Measurements from ENCODE around the gene SHQ1. TPM values are rescaled to one million over a fixed set of nuclear protein-coding genes. Genes with fewer than 3 reads are reported as not detected.

SHQ1 gene
- total and polyA plus RNA-seq, 2 experiments from 2014 or later: 18.3 to 28.7 TPM

GRCh38 chr3:72820415-72820814 lies 27.8 kb downstream of the SHQ1 start:
- Histone ChIP-seq H3K4me3 (no peak overlapping the region), H3K9me2 (ENCODE audit: insufficient read depth) (no peaks in the 10 kb centered on the region), H3F3A (replicated peaks; ENCODE audit: low read depth) (no peaks in the 10 kb centered on the region), H3K27me3 (ENCODE audit: insufficient read depth) (no peaks in the 10 kb centered on the region), H3K4me1 (ENCODE audit: insufficient read depth) (no peaks in the 10 kb centered on the region), H3K79me2 (replicated peaks; ENCODE audit: insufficient read depth) (0 out of 2 replicates have a peak, but pooled peaks cover 4% of the 10 kb centered on the region), H3K27ac (ENCODE audit: low read depth) (no peak overlapping the region), H3K4me2 (no peak overlapping the region), H3K36me3 (ENCODE audit: insufficient read depth) (no peaks in the 10 kb centered on the region), H4K20me1 (replicated peaks; ENCODE audit: insufficient read depth) (no peaks in the 10 kb centered on the region), H2AFZ (no peak overlapping the region)
- TF ChIP-seq CREB1 (CRISPR knock-in tag; IDR thresholded peaks at IDR 0.05; ENCODE audit: low read depth) (no peak), EZH2 (IDR thresholded peaks at IDR 0.05; ENCODE audit: low read depth, unreplicated experiment) (no peak), STAT1 (IDR thresholded peaks at IDR 0.05; ENCODE audit: unreplicated experiment) (no peak), JUNB (IDR thresholded peaks at IDR 0.05; ENCODE audit: unreplicated experiment) (no peak), ZNF331 (CRISPR knock-in tag; IDR thresholded peaks at IDR 0.05; ENCODE audit: low read depth) (no peak), POLR2AphosphoS5 (IDR thresholded peaks at IDR 0.05; ENCODE audit: low read depth) (no peak), REST (IDR thresholded peaks at IDR 0.05; ENCODE audit: unreplicated experiment) (no peak), NANOG (IDR thresholded peaks at IDR 0.05; ENCODE audit: borderline replicate concordance) (no peak), ZNF462 (CRISPR knock-in tag; IDR thresholded peaks at IDR 0.05) (no peak), ZNF114 (CRISPR knock-in tag; IDR thresholded peaks at IDR 0.05) (no peak), EZH2phosphoT487 (IDR thresholded peaks at IDR 0.05; ENCODE audit: unreplicated experiment) (no peak)
- TF ChIP-seq, protein P1, sequence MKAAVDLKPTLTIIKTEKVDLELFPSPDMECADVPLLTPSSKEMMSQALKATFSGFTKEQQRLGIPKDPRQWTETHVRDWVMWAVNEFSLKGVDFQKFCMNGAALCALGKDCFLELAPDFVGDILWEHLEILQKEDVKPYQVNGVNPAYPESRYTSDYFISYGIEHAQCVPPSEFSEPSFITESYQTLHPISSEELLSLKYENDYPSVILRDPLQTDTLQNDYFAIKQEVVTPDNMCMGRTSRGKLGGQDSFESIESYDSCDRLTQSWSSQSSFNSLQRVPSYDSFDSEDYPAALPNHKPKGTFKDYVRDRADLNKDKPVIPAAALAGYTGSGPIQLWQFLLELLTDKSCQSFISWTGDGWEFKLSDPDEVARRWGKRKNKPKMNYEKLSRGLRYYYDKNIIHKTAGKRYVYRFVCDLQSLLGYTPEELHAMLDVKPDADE (IDR thresholded peaks at IDR 0.05): no peak
- TF ChIP-seq, protein P2, sequence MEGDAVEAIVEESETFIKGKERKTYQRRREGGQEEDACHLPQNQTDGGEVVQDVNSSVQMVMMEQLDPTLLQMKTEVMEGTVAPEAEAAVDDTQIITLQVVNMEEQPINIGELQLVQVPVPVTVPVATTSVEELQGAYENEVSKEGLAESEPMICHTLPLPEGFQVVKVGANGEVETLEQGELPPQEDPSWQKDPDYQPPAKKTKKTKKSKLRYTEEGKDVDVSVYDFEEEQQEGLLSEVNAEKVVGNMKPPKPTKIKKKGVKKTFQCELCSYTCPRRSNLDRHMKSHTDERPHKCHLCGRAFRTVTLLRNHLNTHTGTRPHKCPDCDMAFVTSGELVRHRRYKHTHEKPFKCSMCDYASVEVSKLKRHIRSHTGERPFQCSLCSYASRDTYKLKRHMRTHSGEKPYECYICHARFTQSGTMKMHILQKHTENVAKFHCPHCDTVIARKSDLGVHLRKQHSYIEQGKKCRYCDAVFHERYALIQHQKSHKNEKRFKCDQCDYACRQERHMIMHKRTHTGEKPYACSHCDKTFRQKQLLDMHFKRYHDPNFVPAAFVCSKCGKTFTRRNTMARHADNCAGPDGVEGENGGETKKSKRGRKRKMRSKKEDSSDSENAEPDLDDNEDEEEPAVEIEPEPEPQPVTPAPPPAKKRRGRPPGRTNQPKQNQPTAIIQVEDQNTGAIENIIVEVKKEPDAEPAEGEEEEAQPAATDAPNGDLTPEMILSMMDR (conservative IDR thresholded peaks at IDR 0.05; ENCODE audit: low read depth in 2 of 2): no peak
- no peaks in the 10 kb centered on the region; the same call in 2 of the 3 replicates for H3K36me3 Mint-ChIP-seq (ENCODE audit: low read depth)
- peaks cover 5% of the 10 kb centered on the region; the same call in 2 of the 3 replicates for H3K4me1 Mint-ChIP-seq
- H3K4me3 Mint-ChIP-seq: no peak overlapping the region
- H3K9me3 Mint-ChIP-seq: no peaks in the 10 kb centered on the region
- ATAC-seq: no peak
- peaks cover 1% of the 10 kb centered on the region for H3K27me3 Mint-ChIP-seq (ENCODE audit: insufficient read depth, low read depth, poor library complexity)
- DNase-seq (ENCODE audit: low spot score): no peak
- no peak overlapping the region for H3K27ac Mint-ChIP-seq
